Measurements from ENCODE around the gene MPHOSPH9. TPM values are rescaled to one million over a fixed set of nuclear protein-coding genes. Genes with fewer than 3 reads are reported as not detected.
A peak's percentile ranks its signal among the peaks of the same experiment; 100 is the strongest.

Gene MPHOSPH9
- total RNA-seq, 1 experiment from 2014 or later, result 60.5 TPM

GRCh38 chr12:123263196-123263817 lies 30.4 kb upstream of the MPHOSPH9 start:
- WGBS (ENCODE audit: extremely low coverage, insufficient read length, low lambda C conversion rate), result no CpG with 5 or more reads among the region's 8 CpGs
- Histone ChIP-seq H3K14ac (ENCODE audit: insufficient read depth, low read length) (no peak overlapping the region), H4K5ac (ENCODE audit: insufficient read length, low read depth, low read length) (no peak overlapping the region), H3K79me2 (ENCODE audit: insufficient read depth, low read length) (peaks cover 9% of the 10 kb centered on the region; the same call in 1 of the 2 replicates), H3K4ac (ENCODE audit: low read depth, low read length) (no peak overlapping the region), H2BK12ac (ENCODE audit: insufficient read length, low read depth, low read length) (no peak overlapping the region), H3K79me1 (ENCODE audit: insufficient read depth, low read depth, low read length, poor library complexity, severe bottlenecking) (peaks cover 2% of the 10 kb centered on the region), H4K8ac (replicated peaks; ENCODE audit: insufficient read length, low read depth, low read length) (no peak overlapping the region), H3K23me2 (ENCODE audit: insufficient read length, low read depth, low read length, poor library complexity, severe bottlenecking) (no peaks in the 10 kb centered on the region), H3K23ac (ENCODE audit: insufficient read length, low read depth, low read length) (no peak overlapping the region), H2AFZ (ENCODE audit: low read length) (no peak overlapping the region), H3K27ac (ENCODE audit: insufficient read length, low read depth, low read length) (no peak overlapping the region), H3K4me1 (ENCODE audit: insufficient read depth, low read length) (peaks cover 2% of the 10 kb centered on the region; the same call in 1 of the 2 replicates), H3T11ph (ENCODE audit: low read length) (no peak overlapping the region), H2AK5ac (ENCODE audit: insufficient read length, low read length) (no peak overlapping the region), H3K56ac (ENCODE audit: insufficient read length, low read depth, low read length) (no peak overlapping the region), H3K9me3 (ENCODE audit: control insufficient read depth, low read depth, low read length) (no peaks in the 10 kb centered on the region), H3K27me3 (ENCODE audit: insufficient read depth, low read length) (no peaks in the 10 kb centered on the region), H3K4me2 (ENCODE audit: insufficient read depth, insufficient read length, low read length) (no peak overlapping the region), H2BK20ac (ENCODE audit: low read depth, low read length, poor library complexity, severe bottlenecking) (no peak overlapping the region), H4K91ac (ENCODE audit: insufficient read length, low read depth, low read length) (no peak overlapping the region), H2BK120ac (ENCODE audit: low read depth, low read length, poor library complexity, severe bottlenecking) (no peak overlapping the region), H4K20me1 (ENCODE audit: control insufficient read depth, insufficient read depth, insufficient read length) (no peaks in the 10 kb centered on the region), H2BK15ac (ENCODE audit: low read depth, low read length) (no peak overlapping the region), H3K18ac (ENCODE audit: insufficient read length, low read depth, low read length) (no peak overlapping the region), H3K9ac (ENCODE audit: extremely low read depth, insufficient read length, low read length) (no peak overlapping the region), H2BK5ac (ENCODE audit: insufficient read length, low read length) (no peak overlapping the region)
- Mint-ChIP-seq H3K4me3 (no peak overlapping the region), H3K27me3 (ENCODE audit: low read depth) (no peaks in the 10 kb centered on the region), H3K36me3 (ENCODE audit: insufficient read depth in 1 of 3, low read depth in 3 of 3) (peaks cover 43 to 93% (median 88%) of the 10 kb centered on the region in 3 experiments), H3K9me3 (peaks cover 0 to 9% of the 10 kb centered on the region in 2 experiments; a peak in 1 of 5 replicates), H3K27ac (peak overlapping the region; percentile 24 to 93 (median 89); a peak in 4 of 7 replicates), H3K4me1 (peaks cover 57 to 61% of the 10 kb centered on the region in 2 experiments)
- no peak for DNase-seq
- TF ChIP-seq CTCF (conservative IDR thresholded peaks at IDR 0.05), result no peak
